Effector CD4-positive, alpha-beta T cell (primary cell): ENCODE measurements around the gene ACTR3C.
"Not testable (repeated sequence)": the region's sequence is repeated elsewhere in the genome, so short reads cannot be mapped to it uniquely, and the experiment has no call there.

Source experiments
- DNase-seq: peaks from one replicate; pipeline ENCODE4 v3.0.0-alpha.2; 2020

The ACTR3C gene

GRCh38 chr7:150312649-150313366 is 10.5 kb downstream of the ACTR3C start:
- not testable (repeated sequence) for DNase-seq

DNA sequence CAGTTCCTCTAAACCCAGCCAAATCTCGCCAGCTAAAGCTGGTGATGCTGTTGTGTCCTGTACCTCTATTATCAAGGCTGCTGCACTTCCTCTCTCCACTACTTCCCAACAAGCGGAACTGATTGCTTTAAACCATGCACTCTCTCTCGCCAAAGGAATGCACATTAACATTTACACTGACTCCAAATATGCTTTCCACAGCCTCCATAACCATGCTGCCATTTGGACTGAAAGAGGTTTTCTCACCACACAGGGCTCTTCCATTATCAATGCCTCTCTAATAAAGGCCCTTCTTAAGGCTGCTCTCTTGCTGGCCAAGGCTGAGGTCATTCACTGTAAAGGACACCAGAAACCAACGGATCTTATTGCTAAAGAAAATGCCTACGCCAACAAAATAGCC is 11.6 kb downstream of the ACTR3C start:
- no peak for DNase-seq

DNA sequence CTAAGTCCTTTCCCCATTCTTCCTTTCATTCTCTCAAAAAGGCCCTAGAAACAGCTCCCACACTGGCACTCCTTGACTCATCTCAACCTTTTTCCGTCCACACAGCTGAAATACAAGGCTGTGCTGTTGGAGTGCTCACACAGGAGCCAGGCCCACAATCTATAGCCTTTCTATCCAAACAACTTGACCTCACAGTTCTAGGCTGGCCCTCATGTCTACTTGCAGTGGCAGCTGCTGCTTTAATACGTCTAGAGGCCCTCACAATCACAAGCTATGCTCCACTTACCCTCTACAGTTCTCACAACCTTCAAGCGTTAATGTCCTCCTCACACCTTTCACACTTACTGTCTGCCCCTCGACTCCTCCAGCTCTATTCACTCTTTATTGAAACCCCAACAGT is 12.2 kb downstream of the ACTR3C start:
- DNase-seq: no peak

GRCh38 chr7:150308575-150308974 is 14.8 kb downstream of the ACTR3C start:
- DNase-seq: no peak

DNA sequence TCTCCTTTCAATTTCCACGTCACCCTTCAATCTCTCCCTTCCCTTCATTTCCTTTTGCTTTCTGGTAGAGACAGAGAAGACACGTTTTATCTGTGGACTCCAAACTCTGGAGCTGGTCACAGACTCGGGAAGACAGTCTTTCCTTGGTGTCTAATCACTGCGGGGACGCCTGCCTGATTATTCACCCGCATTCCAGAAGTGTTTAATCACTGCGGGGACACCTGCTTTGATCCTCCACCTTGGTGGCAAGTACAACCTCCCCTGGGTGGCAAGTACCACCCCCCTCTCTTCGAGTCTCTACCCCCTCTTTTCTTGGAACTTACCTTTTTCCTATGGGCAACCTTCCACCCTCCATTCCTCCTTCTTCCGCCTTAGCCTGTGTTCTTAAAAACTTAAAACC is 15.4 kb downstream of the ACTR3C start:
- no peak for DNase-seq

GRCh38 chr7:150307129-150307528 is 16.2 kb downstream of the ACTR3C start:
- DNase-seq: no peak

DNA sequence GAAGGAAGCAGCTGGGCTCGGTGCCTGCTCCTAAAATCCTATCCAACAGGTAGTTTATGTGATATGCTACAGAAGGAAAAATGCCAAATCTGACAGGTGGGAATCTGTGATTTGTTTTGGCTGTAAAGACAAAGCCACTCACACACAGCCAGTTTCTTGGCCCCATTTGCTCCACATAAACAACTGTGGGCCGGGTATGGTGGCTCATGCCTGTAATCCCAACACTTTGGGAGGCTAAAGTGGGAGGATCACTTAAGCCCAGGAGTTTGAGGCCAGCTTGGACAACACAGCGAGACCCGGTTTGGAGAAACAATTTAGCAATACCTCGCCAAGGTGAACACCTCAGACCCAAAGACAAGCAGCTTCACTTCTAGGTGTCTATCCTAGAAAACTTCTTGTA is 17.0 kb downstream of the ACTR3C start:
- not testable (repeated sequence) for DNase-seq

- DNase-seq: not testable (repeated sequence)
Measured at GRCh38 chr7:150305903-150306284, 17.5 kb downstream of the ACTR3C start.

DNA sequence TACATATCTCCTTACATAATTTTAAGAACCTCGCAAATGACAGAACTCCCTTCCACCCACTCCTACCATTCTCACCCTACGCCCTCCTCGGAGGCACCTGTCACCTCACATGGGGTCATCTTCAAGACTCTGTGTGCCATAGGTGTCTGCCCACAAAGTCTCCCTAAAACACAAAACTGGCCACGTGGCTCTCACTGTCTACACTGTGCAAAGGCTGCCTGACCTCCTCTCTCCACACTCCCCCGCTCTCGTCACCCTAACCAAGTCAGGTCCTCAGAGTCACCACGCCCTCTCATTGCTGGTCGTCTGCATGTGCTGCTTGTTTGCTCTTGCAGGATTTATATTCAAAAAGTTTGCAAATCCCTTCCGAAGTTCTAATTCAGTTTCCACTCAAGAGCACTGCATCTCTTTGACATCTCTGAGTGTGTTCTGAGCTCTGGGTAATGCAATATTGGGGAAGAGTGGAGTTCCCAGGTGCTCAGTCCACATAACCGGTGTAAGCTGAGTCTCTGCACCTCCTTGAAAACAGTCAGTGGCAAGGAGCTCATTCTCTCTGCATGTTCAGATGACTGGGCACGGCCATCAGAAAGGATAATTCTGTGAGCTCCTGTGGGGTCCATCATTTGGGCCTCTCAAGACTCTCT is 18.0 kb downstream of the ACTR3C start:
- not testable (repeated sequence) for DNase-seq

DNA sequence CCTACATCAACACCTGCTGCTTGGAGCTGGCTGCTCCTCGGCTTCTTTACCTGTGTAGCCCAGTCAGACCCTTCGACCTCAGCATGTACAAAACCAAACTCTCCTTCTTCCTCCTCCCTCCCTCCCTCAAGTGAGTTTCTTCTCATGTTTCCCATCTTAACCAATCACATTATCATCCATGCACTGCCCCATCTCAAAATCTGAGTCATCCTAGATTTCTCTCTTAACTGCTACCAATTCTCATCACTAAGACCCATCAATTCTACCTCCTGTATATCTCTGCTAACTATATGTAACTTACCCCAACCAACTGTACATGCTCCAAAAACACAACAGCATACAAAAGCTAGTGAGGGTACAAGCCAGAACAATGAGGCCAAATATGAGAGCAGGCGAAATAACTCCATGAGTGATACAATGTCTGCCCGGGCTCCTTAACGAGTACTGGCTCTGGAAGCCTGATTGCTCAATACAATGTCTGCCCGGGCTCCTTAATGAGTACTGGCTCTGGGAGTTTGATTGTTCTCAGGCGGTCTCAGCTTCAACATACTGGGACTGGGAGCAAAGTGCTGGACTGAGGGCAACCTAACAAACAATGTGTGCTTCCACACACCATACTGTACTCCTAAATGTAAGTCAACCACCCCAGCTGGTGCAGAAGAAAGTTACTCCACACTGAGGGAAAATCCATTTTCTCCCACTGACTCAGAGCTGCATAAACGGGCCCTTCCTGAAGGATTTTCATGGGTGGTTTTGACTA is 18.7 kb downstream of the ACTR3C start:
- not testable (repeated sequence) for DNase-seq

DNA sequence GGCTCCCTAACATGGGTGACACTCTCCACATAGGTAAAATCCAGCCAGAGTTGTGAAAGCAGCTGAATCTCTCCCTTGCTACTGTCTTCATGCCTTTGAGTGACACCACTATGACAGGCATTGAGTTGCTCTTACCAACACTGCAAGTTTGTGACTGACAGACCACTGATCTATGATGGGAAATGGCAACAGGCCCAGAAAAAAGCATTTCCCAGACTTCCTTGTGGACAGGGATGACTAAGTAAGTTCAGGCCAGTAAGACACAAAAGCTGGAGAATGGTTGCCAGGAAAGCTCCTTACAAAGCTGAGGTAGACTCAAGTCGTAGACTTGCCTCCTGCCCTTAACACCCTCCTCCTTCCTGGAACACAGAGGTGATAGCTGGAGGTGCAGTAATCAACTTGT is 20.4 kb downstream of the ACTR3C start:
- not testable (repeated sequence) for DNase-seq

GRCh38 chr7:150297978-150298377 is 25.4 kb downstream of the ACTR3C start:
- DNase-seq: not testable (repeated sequence)

GRCh38 chr7:150296802-150297201 is 26.5 kb downstream of the ACTR3C start:
- not testable (repeated sequence) for DNase-seq

- not testable (repeated sequence) for DNase-seq
Measured at GRCh38 chr7:150295614-150296013, 27.7 kb downstream of the ACTR3C start.

- DNase-seq: not testable (repeated sequence)
Measured at GRCh38 chr7:150295027-150295426, 28.3 kb downstream of the ACTR3C start.

GRCh38 chr7:150290317-150290716 is 33.0 kb downstream of the ACTR3C start:
- DNase-seq: not testable (repeated sequence)

GRCh38 chr7:150288816-150289215 is 34.5 kb downstream of the ACTR3C start:
- DNase-seq: not testable (repeated sequence)

GRCh38 chr7:150287815-150288214 is 35.5 kb downstream of the ACTR3C start:
- not testable (repeated sequence) for DNase-seq

DNA sequence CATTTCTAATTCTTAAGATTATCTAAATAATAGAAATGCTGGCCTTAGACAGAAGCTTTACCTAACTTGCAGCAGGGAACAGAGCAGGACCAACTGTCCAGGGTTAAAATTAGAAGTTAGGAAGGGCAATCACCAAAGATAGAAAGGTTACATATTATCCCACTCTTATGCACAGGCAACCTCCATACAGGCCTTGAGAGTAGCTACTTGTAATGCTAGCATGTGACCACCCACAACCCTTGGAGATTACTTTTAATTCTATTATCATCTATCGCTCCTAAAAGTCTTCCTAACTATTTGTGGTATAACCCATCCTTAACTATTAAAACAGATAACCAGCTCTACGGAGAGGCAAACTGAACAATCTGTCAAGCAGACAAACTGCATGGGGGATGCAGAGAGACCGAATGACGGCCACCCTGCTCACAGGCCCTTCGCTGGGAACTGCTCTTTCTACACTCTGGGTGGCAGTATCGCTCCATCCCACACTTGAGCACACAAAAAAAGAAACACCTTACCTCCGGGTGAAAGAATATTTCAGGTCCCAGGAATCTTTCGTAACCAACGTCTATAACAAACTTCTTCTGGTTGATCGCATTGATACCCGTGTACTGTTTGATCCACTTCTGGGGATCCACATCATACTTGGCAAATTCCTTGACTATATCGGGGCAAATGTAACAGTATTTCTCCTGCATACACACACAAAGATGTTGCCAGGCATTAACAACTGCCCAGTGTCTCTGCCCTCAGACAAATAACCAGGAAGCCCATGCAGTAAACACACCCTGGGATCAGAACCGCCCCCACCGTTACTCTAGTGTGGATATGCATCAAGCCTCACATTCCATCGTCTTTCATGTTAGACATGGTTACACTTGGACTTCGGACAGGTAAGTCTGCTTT is 37.2 kb downstream of the ACTR3C start:
- DNase-seq: not testable (repeated sequence)

DNA sequence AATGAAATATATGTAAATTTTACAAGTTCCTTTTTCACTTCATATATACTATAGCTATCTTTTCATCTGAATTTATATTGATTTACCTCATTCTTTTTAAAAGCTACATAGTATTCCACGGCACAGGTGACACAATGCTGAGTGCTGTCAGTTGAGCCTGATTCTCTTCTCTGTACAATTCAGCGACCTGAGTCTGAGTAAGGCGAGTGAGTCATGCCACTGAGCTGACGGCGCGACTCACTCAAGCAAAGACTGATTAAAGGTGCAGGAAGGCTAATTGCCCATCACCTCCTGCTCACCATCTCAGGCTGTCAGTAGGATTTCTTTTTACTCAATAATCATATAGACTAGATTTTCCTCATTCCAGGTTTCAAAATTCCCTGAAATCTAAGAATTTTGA is 39.7 kb downstream of the ACTR3C start:
- not testable (repeated sequence) for DNase-seq

GRCh38 chr7:150283111-150283510 is 40.2 kb downstream of the ACTR3C start:
- not testable (repeated sequence) for DNase-seq

DNA sequence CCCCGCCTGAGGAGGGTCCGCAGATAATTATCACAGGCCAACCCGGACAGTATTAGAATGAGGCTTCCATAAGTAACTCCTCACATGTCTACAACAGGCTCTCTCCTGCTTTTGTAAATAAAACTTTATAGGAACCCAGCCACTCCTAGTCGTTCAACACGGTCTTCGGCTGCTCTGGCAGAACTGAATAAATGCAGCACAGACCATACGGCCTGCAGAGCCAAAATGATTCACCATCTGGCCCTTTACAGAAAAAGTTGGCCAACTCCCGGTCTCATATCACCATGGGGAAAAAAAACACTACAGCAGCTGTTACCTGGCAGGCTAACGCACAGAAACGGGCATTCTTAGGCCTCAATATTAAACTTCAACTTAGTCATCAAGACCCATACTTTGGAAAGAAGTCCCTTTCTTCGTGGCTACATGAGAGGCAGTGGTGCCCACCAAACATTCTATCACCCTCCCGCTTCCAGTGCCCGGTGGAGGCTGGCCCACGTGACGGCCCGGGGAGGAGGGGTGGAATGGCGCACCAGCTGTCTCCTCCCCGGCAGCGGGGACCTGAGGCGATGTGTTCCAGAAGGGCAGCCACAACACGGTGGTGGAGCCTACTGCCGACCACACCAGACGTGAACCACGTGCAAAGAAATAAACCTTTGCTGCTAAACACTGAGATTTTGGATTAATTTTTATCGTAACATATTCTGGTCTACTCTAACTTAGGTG is 41.5 kb downstream of the ACTR3C start:
- not testable (repeated sequence) for DNase-seq
